H9 (cell line): ENCODE measurements around the gene TJP2. TPM values are rescaled to one million over a fixed set of nuclear protein-coding genes. Genes with fewer than 3 reads are reported as not detected.

Source experiments
- DNase-seq: peaks from one replicate; pipeline ENCODE4 v3.0.0-alpha.2; 2017
- H2AFZ ChIP-seq: one replicate; pipeline ENCODE4 v1.6.1; 2013; ENCODE audit warnings: mild to moderate bottlenecking, low read length, control low read depth, moderate library complexity
- H2AK5ac ChIP-seq: 2 replicates; pipeline ENCODE4 v1.6.1; 2013; ENCODE audit warnings: low read length, control low read depth, mixed read lengths; ENCODE audit not compliant: insufficient read length
- H2BK120ac ChIP-seq: one replicate; pipeline ENCODE4 v1.6.1; 2013; ENCODE audit warnings: low read depth, mild to moderate bottlenecking, low read length, control low read depth, inconsistent platforms; ENCODE audit not compliant: poor library complexity, severe bottlenecking
- H2BK12ac ChIP-seq: 2 replicates; pipeline ENCODE4 v1.6.1; 2013; ENCODE audit warnings: low read length, control low read depth, mixed read lengths, low read depth; ENCODE audit not compliant: insufficient read length
- H2BK15ac ChIP-seq: 2 replicates; pipeline ENCODE4 v1.6.1; 2013; ENCODE audit warnings: low read depth, low read length, control low read depth
- H2BK20ac ChIP-seq: one replicate; pipeline ENCODE4 v1.6.1; 2013; ENCODE audit warnings: low read depth, mild to moderate bottlenecking, low read length, control low read depth, inconsistent platforms; ENCODE audit not compliant: poor library complexity, severe bottlenecking
- H2BK5ac ChIP-seq: 2 replicates; pipeline ENCODE4 v1.6.1; 2013; ENCODE audit warnings: low read length, control low read depth, mixed read lengths; ENCODE audit not compliant: insufficient read length
- H3K14ac ChIP-seq: 2 replicates; pipeline ENCODE4 v1.6.1; 2013; ENCODE audit warnings: low read length, control low read depth; ENCODE audit not compliant: insufficient read depth
- H3K18ac ChIP-seq: 2 replicates; pipeline ENCODE4 v1.6.1; 2013; ENCODE audit warnings: low read depth, mild to moderate bottlenecking, mixed read lengths, low read length, control low read depth; ENCODE audit not compliant: insufficient read length
- H3K23ac ChIP-seq: 2 replicates; pipeline ENCODE4 v1.6.1; 2013; ENCODE audit warnings: low read length, control low read depth, mixed read lengths, low read depth; ENCODE audit not compliant: insufficient read length
- H3K23me2 ChIP-seq: 2 replicates; pipeline ENCODE4 v1.6.1; 2013; ENCODE audit warnings: low read depth, mild to moderate bottlenecking, mixed read lengths, low read length, control low read depth; ENCODE audit not compliant: insufficient read length, poor library complexity, severe bottlenecking
- H3K27ac ChIP-seq: 2 replicates; pipeline ENCODE4 v1.5.1; 2013; ENCODE audit warnings: low read length, control low read depth, mixed read lengths, low read depth; ENCODE audit not compliant: insufficient read length
- H3K27me3 ChIP-seq: 2 replicates; pipeline ENCODE4 v1.6.1; 2013; ENCODE audit warnings: low read length, control low read depth, inconsistent platforms; ENCODE audit not compliant: insufficient read depth
- H3K4ac ChIP-seq: 2 replicates; pipeline ENCODE4 v1.6.1; 2013; ENCODE audit warnings: low read depth, mild to moderate bottlenecking, control low read depth, inconsistent platforms, low read length, moderate library complexity
- H3K4me1 ChIP-seq: 2 replicates; pipeline ENCODE4 v1.6.1; 2013; ENCODE audit warnings: low read length, control low read depth, inconsistent platforms; ENCODE audit not compliant: insufficient read depth
- H3K4me2 ChIP-seq: 2 replicates; pipeline ENCODE4 v1.6.1; 2013; ENCODE audit warnings: low read length, control low read depth, mixed read lengths; ENCODE audit not compliant: insufficient read length, insufficient read depth
- H3K56ac ChIP-seq: 2 replicates; pipeline ENCODE4 v1.6.1; 2013; ENCODE audit warnings: low read depth, mild to moderate bottlenecking, mixed read lengths, low read length, control low read depth; ENCODE audit not compliant: insufficient read length
- H3K79me1 ChIP-seq: 2 replicates; pipeline ENCODE4 v1.6.1; 2013; ENCODE audit warnings: low read depth, mild to moderate bottlenecking, moderate library complexity, low read length, control low read depth, inconsistent platforms; ENCODE audit not compliant: insufficient read depth, poor library complexity, severe bottlenecking
- H3K79me2 ChIP-seq: 2 replicates; pipeline ENCODE4 v1.6.1; 2013; ENCODE audit warnings: low read length, control low read depth, inconsistent platforms; ENCODE audit not compliant: insufficient read depth
- H3K9ac ChIP-seq: 2 replicates; pipeline ENCODE4 v1.6.1; 2013; ENCODE audit warnings: low read length, control low read depth, mixed read lengths; ENCODE audit not compliant: insufficient read length; ENCODE audit errors: extremely low read depth
- H3K9me3 ChIP-seq: one replicate; pipeline ENCODE4 v1.6.1; 2013; ENCODE audit warnings: low read depth, low read length, inconsistent platforms; ENCODE audit not compliant: control insufficient read depth
- H3T11ph ChIP-seq: one replicate; pipeline ENCODE4 v1.6.1; 2013; ENCODE audit warnings: mild to moderate bottlenecking, low read length, control low read depth, inconsistent platforms
- H4K20me1 ChIP-seq: one replicate; pipeline ENCODE4 v1.6.1; 2013; ENCODE audit not compliant: control insufficient read depth, insufficient read length, insufficient read depth
- H4K5ac ChIP-seq: 2 replicates; pipeline ENCODE4 v1.6.1; 2013; ENCODE audit warnings: low read depth, mild to moderate bottlenecking, mixed read lengths, low read length, control low read depth; ENCODE audit not compliant: insufficient read length
- H4K8ac ChIP-seq: replicated peaks from 2 replicates; pipeline ENCODE4 v1.6.1; 2013; ENCODE audit warnings: low read length, control low read depth, mixed read lengths, low read depth; ENCODE audit not compliant: insufficient read length
- H4K91ac ChIP-seq: 2 replicates; pipeline ENCODE4 v1.6.1; 2013; ENCODE audit warnings: low read depth, mild to moderate bottlenecking, moderate library complexity, mixed read lengths, low read length, control low read depth; ENCODE audit not compliant: insufficient read length
- H3K27ac Mint-ChIP-seq, 3 experiments: 2 replicates in 2 of 3; 3 replicates in 1 of 3; pipeline ENCODE4 v1.8.0; 2020 to 2021; ENCODE audit warnings: mixed read lengths in 3 of 3, mild to moderate bottlenecking in 1 of 3, moderate library complexity in 1 of 3
- H3K27me3 Mint-ChIP-seq: 2 replicates; pipeline ENCODE4 v1.8.0; 2021; ENCODE audit warnings: low read depth, mild to moderate bottlenecking, moderate library complexity, mixed read lengths
- H3K36me3 Mint-ChIP-seq, 3 experiments: 2 replicates in 2 of 3; 3 replicates in 1 of 3; pipeline ENCODE4 v1.8.0; 2020 to 2021; ENCODE audit warnings: low read depth in 3 of 3, mixed read lengths in 3 of 3; ENCODE audit not compliant: insufficient read depth in 1 of 3
- H3K4me1 Mint-ChIP-seq, 2 experiments: 2 replicates each; pipeline ENCODE4 v1.8.0; 2020; ENCODE audit warnings: mixed read lengths in 2 of 2
- H3K4me3 Mint-ChIP-seq, 2 experiments: 2 replicates in 1 of 2; 3 replicates in 1 of 2; pipeline ENCODE4 v1.8.0; 2020 to 2021; ENCODE audit warnings: mild to moderate bottlenecking in 2 of 2, mixed read lengths in 2 of 2, moderate library complexity in 1 of 2
- H3K9me3 Mint-ChIP-seq, 2 experiments: 2 replicates in 1 of 2; 3 replicates in 1 of 2; pipeline ENCODE4 v1.8.0; 2020; ENCODE audit warnings: mild to moderate bottlenecking in 2 of 2, mixed read lengths in 2 of 2, moderate library complexity in 1 of 2
- WGBS: extraction: QIAGEN DNeasy Blood & Tissue Kit; methylation state at CpG from one replicate; pipeline ENCODE4 v1.1.7; 2013; ENCODE audit warnings: missing lambda C conversion rate, low lambda C conversion rate, mixed read lengths; ENCODE audit not compliant: insufficient read length; ENCODE audit errors: extremely low coverage; 5-methylcytosine and 5-hydroxymethylcytosine counted together
- total RNA-seq: library from RNA; stranded (reverse); gene quantifications from 2 replicates; pipeline ENCODE4 v1.2.1, GENCODE V29; 2021
- TF ChIP-seq, protein P1 (sequence below): fragments of 200-600 bp; sonication (generic); conservative IDR thresholded peaks from 3 replicates; pipeline ENCODE4 v1.8.0; 2021; ENCODE audit warnings: antibody characterized with exemption, mild to moderate bottlenecking

TJP2 gene
- total RNA-seq, 1 experiment from 2014 or later = 130 TPM

DNA sequence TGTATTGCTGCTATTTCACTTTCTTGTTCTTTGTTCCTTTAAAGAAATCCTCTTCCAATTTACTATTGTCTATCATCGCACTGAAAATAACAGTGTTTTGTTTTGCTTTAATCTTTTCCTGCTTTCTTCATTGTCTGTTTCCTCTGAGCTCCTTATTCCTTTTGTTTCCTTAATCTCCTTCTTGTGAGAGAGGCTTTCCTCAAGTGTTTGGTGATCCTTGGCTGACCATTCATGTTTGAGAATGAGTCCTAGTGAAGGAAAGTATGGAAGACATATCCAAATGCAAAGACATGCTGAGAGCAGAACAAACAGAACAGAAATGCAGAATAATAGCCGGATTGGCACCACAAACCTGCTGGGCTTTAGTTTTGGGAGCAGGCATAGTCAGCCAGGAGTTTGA is 108.9 kb downstream of the TJP2 start:
- H4K8ac ChIP-seq = no peak overlapping the region
- H3K27ac ChIP-seq = peak overlapping the region; percentile 62
- H3K9me3 ChIP-seq = no peaks in the 10 kb centered on the region
- H3K56ac ChIP-seq = no peak overlapping the region
- no peak overlapping the region for H3T11ph ChIP-seq
- Mint-ChIP-seq H3K4me1 (peaks cover 53 to 55% of the 10 kb centered on the region in 2 experiments), H3K4me3 (peak overlapping the region; percentile 2 to 5; a peak in 1 of 5 replicates), H3K27ac (peak overlapping the region; percentile 3 to 91 (median 71)), H3K36me3 (peaks cover 9 to 35% (median 9%) of the 10 kb centered on the region in 3 experiments), H3K27me3 (no peaks in the 10 kb centered on the region), H3K9me3 (peaks cover 23 to 26% of the 10 kb centered on the region in 2 experiments)
- H3K18ac ChIP-seq = no peak overlapping the region
- H3K4me2 ChIP-seq = no peak overlapping the region
- H3K79me2 ChIP-seq = no peaks in the 10 kb centered on the region
- H2BK20ac ChIP-seq = no peak overlapping the region
- H3K23me2 ChIP-seq = no peaks in the 10 kb centered on the region
- no peak overlapping the region for H3K14ac ChIP-seq
- H3K4me1 ChIP-seq = no peaks in the 10 kb centered on the region; the same call in 1 of the 2 replicates
- no peak overlapping the region for H4K91ac ChIP-seq
- H2BK5ac ChIP-seq = no peak overlapping the region
- no peak overlapping the region for H3K4ac ChIP-seq
- no peak overlapping the region for H2BK120ac ChIP-seq
- H2AFZ ChIP-seq = no peak overlapping the region
- H3K79me1 ChIP-seq = no peaks in the 10 kb centered on the region
- H2BK15ac ChIP-seq = no peak overlapping the region
- H3K27me3 ChIP-seq = no peaks in the 10 kb centered on the region
- no peak overlapping the region for H2AK5ac ChIP-seq
- no CpG with 5 or more reads among the region's 2 CpGs for WGBS
- no peak overlapping the region for H4K5ac ChIP-seq
- DNase-seq = no peak
- no peak overlapping the region for H3K9ac ChIP-seq
- no peak overlapping the region for H3K23ac ChIP-seq
- no peaks in the 10 kb centered on the region for H4K20me1 ChIP-seq
- no peak overlapping the region for H2BK12ac ChIP-seq
- TF ChIP-seq, protein P1, sequence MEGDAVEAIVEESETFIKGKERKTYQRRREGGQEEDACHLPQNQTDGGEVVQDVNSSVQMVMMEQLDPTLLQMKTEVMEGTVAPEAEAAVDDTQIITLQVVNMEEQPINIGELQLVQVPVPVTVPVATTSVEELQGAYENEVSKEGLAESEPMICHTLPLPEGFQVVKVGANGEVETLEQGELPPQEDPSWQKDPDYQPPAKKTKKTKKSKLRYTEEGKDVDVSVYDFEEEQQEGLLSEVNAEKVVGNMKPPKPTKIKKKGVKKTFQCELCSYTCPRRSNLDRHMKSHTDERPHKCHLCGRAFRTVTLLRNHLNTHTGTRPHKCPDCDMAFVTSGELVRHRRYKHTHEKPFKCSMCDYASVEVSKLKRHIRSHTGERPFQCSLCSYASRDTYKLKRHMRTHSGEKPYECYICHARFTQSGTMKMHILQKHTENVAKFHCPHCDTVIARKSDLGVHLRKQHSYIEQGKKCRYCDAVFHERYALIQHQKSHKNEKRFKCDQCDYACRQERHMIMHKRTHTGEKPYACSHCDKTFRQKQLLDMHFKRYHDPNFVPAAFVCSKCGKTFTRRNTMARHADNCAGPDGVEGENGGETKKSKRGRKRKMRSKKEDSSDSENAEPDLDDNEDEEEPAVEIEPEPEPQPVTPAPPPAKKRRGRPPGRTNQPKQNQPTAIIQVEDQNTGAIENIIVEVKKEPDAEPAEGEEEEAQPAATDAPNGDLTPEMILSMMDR = no peak
